GM18498 (cell line): Measurements from ENCODE around the gene PALM2AKAP2.

Source experiments
- ATAC-seq: cut with Tn5 transposase; IDR thresholded peaks from one replicate; pipeline ENCODE4 v1.9.1; 2021; ENCODE audit warnings: mild to moderate bottlenecking, moderate library complexity; ENCODE audit not compliant: unreplicated experiment

The PALM2AKAP2 gene

DNA sequence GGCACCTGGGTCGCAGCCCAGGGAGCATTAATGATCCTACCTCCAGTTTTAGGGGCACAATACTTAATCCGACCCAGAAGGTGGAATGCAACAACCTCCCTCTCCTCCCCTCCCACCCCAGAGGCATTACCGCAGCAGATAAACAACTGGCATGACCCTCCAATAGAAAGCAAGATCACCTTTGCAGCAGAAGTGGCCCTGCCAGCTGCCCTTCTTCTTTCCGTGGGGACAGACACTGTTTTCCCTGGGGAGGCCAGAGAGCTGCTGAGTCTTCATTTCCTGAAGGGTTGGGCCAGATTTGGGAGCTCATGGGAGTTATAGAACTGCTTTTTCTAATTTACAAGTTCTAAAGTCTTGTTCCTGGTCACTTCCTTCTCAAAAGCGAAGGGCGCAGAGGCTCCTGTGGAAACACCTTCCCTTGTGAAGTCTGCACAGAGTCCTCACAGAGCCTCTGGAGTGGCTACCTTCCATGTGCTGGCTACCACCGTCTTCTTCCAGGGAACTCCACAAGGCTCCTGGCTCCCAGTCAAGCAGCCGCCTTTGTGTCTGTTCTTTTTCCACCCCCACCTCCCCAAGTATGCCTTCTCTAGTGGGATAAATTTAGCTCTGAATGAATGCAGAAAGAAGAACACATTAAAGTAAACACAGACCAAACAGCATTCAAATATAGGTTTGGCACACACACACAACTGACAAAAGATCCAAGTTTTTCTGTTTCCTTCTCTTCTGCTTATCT, 8.0 kb upstream of the PALM2AKAP2 start:
- ATAC-seq, result no peak

- ATAC-seq, result no peak
Measured at GRCh38 chr9:109775516-109775915, 4.5 kb upstream of the PALM2AKAP2 start.

DNA sequence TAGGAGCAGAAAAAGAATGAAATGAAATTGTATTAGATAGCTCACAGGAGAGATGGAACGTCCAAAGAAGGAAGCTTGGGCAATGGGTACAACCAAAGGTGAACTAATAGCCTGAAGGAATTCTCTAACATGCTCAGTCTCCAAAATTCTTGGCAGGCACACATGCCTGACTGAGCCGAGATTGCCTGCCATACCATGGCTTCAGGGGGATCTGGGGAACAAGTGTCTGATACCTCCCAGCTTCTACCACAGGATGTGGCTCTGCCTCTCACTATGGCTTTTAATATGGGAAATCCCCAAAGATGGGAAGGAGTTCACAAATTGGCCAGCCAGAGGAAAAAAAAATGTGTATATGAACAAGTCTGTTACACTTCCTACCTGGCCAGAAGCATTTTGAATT, 3.6 kb upstream of the PALM2AKAP2 start:
- ATAC-seq, result no peak

DNA sequence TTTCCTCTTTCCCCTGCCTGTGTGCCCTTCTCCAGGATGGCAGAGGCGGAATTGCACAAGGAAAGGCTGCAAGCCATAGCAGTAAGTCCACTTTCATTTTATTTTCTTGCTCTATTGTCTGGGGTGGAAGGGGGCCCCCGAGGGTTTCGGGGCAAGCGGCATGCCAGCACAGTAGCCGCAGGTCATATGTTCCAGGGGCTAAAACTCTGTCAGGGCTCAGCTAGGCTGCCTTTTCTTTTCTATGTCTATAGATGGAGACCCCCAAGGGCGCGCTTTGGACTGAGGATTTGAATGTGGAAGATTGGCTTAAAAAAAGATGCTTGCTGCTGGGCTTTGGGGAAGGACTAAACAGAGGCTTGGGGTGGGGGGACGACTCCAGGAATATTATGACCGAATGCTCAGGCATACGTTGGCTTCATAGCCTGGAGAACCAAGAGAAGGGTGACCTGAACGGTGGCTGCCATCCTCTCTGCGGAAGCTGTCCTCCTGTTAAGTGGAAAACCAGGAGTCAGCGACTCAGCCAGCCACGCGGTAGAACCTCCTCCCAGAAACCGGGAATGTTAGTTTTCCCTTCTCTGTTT, 545 bp downstream of the PALM2AKAP2 start:
- no peak for ATAC-seq

- ATAC-seq, result no peak
Measured at GRCh38 chr9:109781086-109781485, 1.1 kb downstream of the PALM2AKAP2 start.

DNA sequence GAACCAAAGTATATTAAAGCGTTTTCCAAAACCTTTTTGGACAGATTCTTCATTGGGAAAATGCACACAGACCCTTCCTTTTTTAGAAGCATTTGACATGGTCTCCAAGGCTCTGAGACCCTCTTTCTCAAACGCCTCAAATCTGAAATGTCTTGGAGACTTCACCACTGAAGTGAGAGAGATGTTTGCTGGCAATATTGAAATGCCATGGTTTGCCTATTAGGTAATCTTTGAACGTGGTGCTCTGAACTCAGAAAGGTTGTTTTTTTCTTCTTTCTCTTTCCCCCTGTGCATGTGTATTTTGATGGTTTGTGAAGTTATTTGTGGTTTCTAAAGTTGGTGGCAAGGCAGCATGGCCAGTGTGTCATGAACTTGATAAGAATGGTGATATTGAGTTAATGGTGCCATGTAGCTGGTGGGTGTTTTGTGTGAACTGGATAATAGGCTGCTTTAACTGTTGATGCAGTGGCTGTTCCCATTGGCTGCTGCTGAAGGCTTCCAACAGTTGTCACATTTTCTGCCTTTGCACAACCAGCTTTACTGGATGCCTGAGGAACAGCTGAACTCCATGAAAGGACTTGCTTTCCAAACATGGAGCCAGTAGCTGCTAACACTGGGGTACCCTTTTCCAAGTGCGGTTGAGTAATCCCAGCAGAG, 1.7 kb downstream of the PALM2AKAP2 start:
- no peak for ATAC-seq

GRCh38 chr9:109787735-109788134, 7.7 kb downstream of the PALM2AKAP2 start:
- no peak for ATAC-seq

GRCh38 chr9:109789556-109789955, 9.6 kb downstream of the PALM2AKAP2 start:
- no peak for ATAC-seq

DNA sequence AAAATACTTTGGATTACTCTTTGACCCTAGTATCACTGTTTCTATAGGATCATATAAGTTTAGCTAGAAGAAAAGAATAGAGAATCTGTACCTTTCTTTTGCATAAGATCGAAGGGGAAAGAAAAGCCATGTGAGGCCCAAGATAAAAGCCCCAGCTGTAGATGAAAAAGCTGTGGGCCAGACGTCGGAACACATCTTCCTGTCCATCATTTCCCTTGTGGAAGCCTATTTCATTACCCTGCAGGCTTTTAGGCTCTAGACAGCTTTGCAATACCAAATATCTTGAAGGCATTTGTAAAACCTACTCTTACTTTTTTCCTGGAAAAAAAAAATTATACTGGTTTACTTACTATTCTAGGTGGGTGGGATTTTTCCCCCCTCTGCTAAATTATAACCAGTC, 10.0 kb downstream of the PALM2AKAP2 start:
- no peak for ATAC-seq

DNA sequence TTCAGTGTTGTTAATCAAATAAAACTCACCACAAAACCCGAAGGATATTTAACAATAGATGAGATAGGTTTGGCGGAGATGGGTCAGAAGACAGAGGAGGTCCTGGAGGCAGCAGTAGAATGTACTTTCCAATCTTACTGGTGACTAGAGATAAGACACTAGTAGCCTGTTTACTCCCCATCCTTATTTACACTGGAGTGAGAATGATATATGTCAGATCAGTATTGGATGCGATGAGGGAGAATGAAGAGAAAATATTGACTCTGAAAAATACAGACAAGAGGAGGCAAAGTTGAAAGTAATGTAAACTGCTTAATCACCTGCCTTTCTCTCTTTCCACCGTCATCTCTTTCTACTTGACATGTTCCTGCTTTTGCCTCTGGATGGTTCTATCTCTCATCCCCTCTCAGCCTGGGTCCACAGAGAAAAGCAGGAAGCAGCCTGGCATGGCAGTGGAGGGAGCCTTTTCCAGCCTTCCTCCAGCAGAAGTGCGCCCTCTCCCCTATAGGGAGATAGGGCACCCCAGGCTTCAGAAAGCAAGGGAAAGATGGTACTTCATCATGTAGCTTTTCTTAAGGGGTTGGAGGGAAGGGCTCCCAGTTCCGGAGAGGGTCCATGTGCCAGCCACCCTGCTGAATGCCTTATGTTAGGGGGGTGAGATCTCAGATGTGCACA, 11.1 kb downstream of the PALM2AKAP2 start:
- ATAC-seq, result no peak

GRCh38 chr9:109791747-109792146, 11.7 kb downstream of the PALM2AKAP2 start:
- no peak for ATAC-seq

GRCh38 chr9:109792951-109793546, 13.1 kb downstream of the PALM2AKAP2 start:
- ATAC-seq, result no peak

DNA sequence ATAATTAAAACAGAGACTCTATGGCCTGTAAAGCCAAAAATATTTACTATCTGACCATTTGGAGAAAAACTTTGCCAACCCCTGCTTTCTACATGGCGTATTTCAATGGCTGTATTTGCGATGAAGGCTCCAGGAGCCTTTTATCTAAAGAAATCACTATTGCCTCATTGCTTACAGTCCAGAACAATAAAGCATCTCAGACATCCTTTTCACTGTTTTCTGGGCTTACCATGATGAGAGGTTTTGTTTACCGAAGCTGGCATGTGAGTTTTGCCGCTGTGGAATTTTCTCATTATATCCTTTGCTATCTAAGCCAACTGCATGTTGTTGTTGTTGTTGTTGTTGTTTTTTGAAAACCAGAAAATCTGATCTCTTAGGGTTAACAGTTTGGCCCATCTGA, 13.9 kb downstream of the PALM2AKAP2 start:
- no peak for ATAC-seq

DNA sequence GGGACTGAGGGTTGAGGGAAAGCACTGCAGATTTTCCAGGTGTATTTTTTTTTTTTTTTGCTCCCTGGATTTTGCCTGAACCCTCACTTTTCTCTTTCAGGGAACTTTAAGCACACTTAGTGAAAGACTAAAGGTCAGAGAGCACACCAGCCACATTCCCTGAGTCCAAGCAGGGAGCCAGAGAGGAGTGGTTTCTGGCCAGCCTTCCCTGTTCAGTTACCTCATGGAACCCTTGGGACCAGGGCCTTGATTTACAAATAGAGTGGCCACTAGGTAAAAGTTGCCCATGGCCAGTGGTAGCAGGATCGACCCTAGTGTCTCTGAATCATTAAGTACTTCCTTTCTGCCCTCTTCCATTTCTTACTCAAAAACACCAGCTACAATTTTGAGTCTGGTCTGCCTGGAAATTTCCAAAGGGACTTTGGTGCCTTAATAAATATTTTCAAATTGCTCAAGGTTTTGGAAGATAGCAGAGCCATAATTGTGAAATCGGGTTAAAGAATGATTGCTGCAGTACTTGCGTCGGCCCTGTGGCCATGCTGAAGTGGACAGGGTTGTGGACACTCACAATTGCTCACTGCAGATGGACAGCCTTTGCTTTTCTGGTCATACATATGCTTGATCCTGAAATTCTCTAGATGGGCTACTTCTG, 14.5 kb downstream of the PALM2AKAP2 start:
- ATAC-seq, result no peak

DNA sequence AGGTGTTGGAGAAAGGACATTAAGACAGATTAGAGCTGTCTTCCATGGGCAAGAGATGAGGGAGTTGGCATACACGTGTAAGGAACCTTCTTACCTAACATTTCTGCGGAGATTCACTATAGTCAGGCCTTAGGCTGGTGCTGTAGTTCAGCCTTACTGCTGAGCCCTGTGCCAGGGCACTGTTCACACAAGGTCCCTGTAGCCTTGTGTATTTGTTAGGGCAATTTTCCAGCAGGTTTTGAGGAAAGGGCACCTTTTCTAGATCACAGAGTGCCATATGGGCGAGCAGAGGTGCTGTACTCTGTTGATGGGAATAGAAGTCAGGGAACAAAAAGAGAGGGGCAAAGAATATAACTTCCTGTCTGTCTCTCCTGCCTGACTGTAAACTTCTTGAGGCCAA, 15.6 kb downstream of the PALM2AKAP2 start:
- ATAC-seq, result no peak

DNA sequence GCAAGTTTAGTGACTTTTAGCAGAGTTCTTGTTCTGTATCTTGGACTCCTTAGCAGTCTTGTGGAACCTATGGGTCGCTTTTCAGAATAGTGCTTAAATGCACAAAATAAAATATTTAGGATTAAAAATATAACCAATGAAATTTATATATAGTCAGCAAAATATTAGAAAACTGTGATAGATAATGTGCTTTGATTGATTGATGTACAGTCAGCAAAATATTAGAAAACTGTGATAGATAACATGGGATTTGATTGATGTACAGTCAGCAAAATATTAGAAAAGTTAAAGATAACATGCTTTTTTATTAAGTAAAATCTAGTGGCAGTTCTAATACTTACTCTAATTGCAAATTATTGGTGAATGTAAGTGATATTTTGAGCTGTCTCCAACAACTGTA, 16.1 kb downstream of the PALM2AKAP2 start:
- no peak for ATAC-seq

- ATAC-seq, result no peak
Measured at GRCh38 chr9:109797006-109797405, 17.0 kb downstream of the PALM2AKAP2 start.

GRCh38 chr9:109797509-109797908, 17.5 kb downstream of the PALM2AKAP2 start:
- no peak for ATAC-seq

DNA sequence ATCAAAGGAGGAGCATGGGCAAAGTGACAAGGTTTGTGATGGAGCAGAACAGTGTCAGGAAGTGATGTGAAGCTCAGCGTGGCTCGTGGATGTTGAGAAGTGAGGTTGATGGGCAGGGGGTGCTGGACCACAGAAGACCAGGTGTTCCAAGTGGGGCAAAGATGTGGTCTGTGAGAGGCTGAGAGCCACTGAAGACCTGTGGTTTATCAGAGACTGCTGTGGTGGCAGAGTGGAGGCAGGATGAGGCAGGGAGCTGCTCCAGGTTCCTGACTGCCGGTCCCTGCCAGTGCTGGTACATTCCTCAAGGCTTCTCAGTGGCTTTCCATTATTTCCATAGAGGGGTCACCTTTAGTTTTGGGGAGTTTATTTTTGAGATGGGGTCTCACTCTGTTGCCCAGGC, 19.1 kb downstream of the PALM2AKAP2 start:
- no peak for ATAC-seq

DNA sequence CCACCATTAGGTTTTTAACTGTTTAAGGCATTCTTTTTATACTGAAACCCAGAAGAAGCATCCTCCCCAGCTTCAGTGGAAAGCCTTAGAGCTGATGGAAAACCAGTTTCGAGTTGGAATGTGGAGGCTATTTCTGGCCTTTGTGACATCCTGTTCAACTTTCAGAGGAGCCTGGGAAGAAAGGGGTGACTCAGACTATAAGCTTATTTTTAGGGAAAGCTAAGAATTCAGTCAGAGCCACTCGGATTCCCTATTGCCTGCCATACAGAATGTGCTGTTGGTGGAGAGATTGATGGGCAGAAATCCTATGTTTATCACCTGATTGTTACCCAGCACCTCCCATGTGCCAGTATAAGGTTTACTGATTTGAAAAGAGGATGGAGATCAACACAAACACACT, 19.8 kb downstream of the PALM2AKAP2 start:
- no peak for ATAC-seq

GRCh38 chr9:109801484-109801883, 21.5 kb downstream of the PALM2AKAP2 start:
- ATAC-seq, result no peak
